HG03520 (cell line): ENCODE results near the gene PTCHD1.

Experiments
- ATAC-seq: cut with Tn5 transposase; IDR thresholded peaks from one replicate; pipeline ENCODE4 v1.9.1; 2021; ENCODE audit warnings: mild to moderate bottlenecking, moderate library complexity; ENCODE audit not compliant: unreplicated experiment

The PTCHD1 gene

DNA sequence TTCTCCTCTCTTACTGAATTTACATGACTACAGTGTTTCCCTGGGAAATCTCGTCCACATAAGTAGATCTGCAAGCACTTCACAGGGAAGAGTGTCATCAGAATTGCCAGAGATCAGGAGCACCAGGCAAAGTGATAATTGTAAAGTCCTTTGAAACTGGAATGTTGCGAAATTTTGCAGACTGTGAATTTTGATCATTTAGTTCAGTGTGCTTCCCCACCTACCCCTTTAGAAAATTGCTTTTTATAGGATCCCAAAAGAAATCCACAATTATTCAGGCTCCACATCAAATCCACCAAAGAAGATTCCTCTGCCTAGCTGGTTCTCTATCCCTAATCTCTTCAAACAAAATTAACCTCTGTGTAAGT lies 10.2 kb downstream of the PTCHD1 start:
- no peak for ATAC-seq

DNA sequence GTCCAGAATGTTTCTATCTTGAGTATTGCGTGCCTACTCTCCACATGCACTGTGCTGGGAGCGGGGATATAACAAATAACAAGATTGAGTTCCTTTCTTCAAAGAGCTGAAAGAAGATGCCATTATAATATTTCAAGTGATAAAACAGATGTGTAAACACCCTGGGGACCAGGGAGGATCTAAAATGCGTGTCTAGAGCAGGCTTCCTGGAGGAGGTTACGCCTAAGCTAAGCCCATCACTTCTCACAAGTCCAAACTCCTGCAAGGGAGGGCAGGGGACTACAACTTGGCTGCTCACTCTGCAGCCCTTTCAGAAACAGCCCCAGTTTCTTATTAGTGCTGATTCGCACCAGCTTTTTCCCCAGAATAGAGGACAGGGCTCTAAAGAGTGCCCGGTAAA lies 21.5 kb downstream of the PTCHD1 start:
- ATAC-seq: no peak

DNA sequence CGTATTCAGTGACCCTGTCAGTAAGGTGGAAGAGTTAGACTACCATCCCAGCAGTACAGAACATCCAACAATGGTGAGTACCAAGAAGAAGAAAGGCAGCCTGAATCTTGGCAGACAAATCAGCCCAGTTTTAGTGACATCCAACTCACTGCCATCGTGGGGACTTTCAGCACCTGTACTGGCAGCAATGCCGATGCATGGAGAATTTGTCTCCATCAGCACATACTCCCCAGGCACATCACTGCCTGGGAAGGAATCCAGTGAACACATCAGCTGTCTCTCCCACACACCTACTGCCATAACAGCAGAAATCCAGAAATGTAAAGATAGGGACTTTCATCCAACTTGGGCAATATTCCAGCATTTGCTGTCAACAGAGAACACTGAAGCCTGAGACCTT lies 29.8 kb downstream of the PTCHD1 start:
- no peak for ATAC-seq

GRCh38 chrX:23365541-23365940 lies 30.9 kb downstream of the PTCHD1 start:
- ATAC-seq: no peak

DNA sequence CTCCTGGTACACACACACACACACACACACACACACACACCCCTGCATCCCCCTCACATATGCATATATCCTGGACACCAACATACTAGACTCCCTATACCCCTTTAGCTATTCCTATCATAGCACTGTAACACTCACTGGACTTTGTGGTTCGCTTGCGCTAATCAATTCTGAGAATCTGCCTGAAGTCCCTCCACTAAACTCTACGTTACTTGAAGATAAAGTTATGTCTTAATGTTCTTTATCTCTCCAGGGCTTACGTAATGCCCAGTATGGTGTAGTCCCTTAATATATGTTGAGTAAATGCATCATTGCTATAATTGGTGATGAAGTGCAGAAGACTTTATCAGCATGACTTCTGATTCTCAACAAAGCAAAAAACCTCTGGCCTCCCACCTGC lies 32.3 kb downstream of the PTCHD1 start:
- ATAC-seq: no peak

DNA sequence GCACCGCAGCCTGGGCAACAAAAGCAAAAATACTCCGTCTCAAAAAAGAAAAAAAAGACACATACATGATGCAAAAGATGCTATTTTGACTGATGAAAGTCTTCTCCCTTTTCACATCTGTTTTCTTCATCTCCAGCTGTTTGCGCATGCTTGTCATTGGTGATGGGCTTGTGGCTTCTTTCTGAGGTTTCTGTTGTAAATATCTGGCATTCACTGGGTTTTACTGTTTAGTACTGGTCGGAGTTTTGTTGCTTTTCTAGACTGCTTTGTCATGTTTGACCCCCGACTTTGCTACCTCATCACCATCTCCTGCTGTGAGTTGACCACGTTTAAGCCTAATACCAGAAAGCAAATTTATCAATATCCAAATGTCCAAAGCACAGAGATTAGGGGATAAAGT lies 34.4 kb downstream of the PTCHD1 start:
- no peak for ATAC-seq

DNA sequence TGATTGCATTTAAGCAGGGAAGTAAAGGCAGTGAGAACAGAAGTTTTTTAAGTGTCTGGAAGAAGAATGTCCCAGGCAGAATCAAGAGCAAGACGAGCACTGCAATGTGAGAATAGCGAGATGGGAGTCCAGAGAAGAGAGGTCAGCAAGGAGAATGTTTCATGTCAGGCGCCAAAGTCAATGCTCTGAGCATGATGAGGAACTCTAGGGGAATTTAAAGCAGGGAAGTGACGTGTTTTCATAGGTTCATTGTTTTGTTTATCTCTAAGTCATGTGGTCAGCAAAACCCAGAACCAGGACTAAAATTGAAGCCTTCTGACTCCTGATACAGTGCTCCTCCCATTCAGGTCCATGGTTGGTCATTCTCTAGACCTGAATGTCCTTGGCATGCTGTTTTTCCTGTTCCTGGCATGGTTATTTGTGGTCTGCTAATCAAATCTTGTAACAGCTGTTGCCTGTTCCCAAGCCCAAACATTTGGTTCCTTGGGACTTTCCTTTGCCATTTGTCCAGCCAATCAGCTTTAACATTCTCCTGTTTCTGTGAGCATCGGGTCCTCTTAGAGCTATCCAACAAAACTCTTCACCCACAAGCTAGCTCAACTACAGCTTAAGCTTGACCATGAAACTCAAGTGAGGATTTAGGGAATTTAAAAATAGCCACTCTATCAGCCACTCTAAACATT lies 37.7 kb downstream of the PTCHD1 start:
- ATAC-seq: no peak

DNA sequence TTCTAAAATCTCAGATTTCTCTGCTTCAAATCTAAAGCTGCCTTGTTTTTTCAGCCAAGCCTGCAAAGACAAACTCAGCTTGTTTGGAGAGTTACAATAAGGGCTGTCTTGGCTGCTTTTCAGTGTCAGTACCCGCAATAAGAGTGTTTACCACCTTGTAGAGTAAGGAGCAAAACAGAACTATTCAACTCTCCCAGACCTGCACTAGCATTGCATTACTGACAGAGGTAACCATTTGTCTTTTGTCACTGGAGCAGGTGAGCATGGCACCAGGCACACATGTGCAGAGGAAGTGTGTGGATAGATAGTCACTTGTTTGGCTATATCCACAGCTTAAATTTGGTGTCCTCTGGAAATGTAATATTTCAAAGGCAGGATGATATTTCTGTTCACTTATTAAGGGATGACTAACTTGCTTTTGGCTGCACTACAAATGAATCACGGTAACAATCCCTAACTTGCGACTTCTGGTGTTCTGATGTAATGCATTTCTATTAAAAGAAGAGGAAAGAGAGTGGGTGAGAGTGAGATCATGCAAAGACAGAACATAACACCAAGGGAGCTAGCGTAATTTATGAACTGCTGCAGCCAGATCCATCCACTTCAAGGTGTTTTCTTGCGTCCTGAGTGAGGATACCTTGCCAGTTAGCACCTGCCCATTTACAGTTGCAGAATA lies 38.6 kb downstream of the PTCHD1 start:
- ATAC-seq: no peak

DNA sequence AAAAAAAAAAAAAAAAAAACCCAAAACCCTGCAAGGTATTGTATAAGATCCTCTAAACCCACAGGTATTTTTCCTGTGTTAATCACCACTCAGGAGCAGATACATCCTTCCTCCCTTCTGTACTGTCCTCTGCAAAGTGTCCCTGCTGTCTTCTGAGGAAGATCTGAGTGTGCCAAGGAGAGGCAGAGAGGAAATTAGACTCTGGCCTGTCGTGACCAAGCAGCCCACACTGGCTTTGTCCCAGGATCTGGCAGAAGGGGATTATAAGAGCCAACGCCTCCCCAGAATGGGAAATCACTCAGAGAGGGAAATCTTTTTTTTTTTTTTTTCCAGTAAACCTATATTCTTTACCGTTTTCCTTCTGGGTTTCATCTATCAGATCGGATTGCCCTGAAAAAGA lies 39.6 kb downstream of the PTCHD1 start:
- no peak for ATAC-seq

- ATAC-seq: no peak
Observed at GRCh38 chrX:23376581-23376980, 41.9 kb downstream of the PTCHD1 start.

- ATAC-seq: no peak
Observed at GRCh38 chrX:23380581-23380980, 45.9 kb downstream of the PTCHD1 start.

DNA sequence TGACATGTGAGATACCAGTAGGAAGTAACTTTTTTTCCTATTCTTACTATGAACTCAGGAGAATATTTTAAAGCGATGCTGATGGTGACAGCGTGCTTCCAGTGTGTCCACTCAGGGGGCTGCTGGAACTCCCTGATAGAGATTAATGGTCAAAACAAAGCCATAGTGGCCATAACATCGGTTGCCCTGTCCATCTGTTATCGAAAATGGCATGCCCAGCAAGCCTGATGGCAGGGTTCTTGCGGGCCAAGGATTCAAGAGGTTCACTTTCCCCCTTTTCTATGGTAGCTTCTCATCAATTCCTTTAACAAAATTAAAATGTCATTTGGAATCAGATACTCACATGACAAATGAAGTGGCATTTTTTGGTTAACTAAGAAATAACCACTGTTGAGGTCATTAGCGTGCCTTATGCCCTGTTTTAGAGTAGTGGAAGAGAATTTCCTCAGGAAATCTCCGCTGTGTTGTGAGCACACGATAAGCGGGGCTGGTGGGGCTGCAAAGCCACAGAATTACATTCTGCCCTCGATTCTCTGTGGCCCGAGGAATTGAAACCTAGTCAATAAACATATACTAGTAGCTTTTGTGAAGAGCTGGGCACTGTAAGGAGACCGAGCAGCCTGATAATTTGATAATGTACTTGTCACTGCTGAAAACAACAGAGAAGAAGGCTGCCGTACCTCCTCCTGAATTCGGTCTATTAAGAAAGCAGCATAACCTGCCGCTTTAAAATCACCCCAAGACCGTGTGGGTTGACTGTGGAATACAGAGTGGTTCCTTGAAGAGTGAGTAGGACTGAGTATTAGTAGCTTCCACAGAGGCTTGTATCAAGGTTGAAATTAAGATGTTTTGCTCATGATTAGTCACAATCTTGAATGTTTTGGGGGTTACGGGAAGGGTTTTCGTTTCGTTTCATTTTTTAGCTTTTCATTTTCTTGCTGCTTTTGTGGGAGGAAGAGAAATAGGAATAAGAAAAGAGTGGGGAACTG lies 46.7 kb downstream of the PTCHD1 start:
- no peak for ATAC-seq

GRCh38 chrX:23382572-23382971 lies 47.9 kb downstream of the PTCHD1 start:
- ATAC-seq: no peak

GRCh38 chrX:23383411-23383810 lies 48.8 kb downstream of the PTCHD1 start:
- no peak for ATAC-seq

GRCh38 chrX:23385242-23385641 lies 50.6 kb downstream of the PTCHD1 start:
- no peak for ATAC-seq

GRCh38 chrX:23386260-23386659 lies 51.6 kb downstream of the PTCHD1 start:
- ATAC-seq: no peak

GRCh38 chrX:23386726-23387125 lies 52.1 kb downstream of the PTCHD1 start:
- no peak for ATAC-seq

- no peak for ATAC-seq
Observed at GRCh38 chrX:23387550-23388184, 53.0 kb downstream of the PTCHD1 start.

- ATAC-seq: no peak
Observed at GRCh38 chrX:23389196-23389792, 54.6 kb downstream of the PTCHD1 start.

- no peak for ATAC-seq
Observed at GRCh38 chrX:23390979-23391378, 56.3 kb downstream of the PTCHD1 start.

DNA sequence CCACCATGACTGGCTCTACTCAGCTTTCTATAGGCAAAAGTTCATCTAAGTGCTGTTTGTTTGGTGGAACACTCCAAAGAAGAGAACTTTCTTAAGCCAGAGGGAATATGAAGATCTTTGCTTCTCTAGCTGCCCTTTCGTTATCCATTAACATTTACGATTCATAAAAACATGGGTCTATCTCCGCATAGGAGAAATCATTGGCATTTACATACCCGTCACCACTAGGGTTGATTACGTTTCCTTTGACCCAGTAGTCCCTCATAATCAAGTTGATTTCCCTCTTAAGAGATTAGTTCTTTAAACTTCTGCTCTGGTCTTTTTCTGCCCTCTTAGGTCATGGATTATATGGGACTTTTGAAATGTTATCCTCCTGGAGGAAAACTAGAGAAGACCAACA lies 57.5 kb downstream of the PTCHD1 start:
- no peak for ATAC-seq
